Activated CD8-positive, alpha-beta memory T cell treated with anti-CD3 and anti-CD28 coated beads for 36 hours (primary cell): ENCODE results near the gene STT3B. TPM values are rescaled to one million over a fixed set of nuclear protein-coding genes. Genes with fewer than 3 reads are reported as not detected.

Experiments
- CTCF ChIA-PET: fragments of 350-600 bp; sonication (Branson Sonifier 250); formaldehyde crosslinking; loops from one replicate; lab custom pipeline; 2021; ENCODE audit warnings: antibody characterized with exemption; lab: Charles Lee
- POLR2A ChIA-PET: fragments of 350-600 bp; sonication (Branson Sonifier 250); formaldehyde crosslinking; loops from one replicate; lab custom pipeline; 2021; ENCODE audit warnings: antibody characterized with exemption; lab: Charles Lee
- total RNA-seq, 2 experiments: library from RNA; stranded (reverse); gene quantifications; one replicate each; pipeline ENCODE4 v1.2.3, GENCODE V29; 2021

Gene STT3B
- total RNA-seq, 2 experiments from 2014 or later, result 116 to 120 TPM

DNA sequence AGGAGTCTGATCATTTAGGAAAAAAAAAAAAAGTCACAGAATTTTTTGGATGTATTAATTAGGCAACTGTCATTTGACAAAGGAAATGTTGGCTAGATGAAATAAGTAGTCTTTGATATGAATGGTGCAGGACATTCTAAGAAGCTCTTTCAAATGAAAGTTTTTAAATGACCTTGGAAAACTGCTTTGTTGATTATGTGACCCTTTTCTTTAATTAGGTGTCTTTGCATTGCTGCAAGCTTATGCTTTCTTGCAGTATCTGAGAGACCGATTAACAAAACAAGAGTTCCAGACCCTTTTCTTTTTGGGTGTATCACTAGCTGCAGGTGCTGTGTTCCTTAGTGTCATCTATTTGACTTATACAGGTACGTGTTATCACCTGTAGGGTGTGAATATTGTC, 84.0 kb downstream of the STT3B start:
- CTCF ChIA-PET, result no interaction called here
- POLR2A ChIA-PET, result no interaction called here

DNA sequence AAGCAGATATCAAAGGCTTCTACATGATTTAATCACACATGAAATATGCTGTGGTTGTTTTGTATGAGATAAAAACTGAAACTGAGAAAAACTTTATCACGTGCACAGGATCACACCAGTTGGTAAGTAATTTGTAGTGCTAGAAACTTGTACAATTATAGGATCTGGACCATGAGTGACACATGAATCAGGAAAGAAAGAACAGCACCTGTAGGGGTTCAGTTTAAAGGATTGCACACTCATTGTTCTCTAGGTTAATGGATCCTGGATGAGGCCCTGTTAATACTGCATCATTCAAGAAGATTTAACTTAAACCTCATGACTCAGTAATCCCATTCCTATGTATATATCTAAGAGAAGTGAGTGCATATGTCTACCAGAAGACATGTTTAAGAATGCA, 87.9 kb downstream of the STT3B start:
- CTCF ChIA-PET, result no interaction called here
- POLR2A ChIA-PET, result no interaction called here

DNA sequence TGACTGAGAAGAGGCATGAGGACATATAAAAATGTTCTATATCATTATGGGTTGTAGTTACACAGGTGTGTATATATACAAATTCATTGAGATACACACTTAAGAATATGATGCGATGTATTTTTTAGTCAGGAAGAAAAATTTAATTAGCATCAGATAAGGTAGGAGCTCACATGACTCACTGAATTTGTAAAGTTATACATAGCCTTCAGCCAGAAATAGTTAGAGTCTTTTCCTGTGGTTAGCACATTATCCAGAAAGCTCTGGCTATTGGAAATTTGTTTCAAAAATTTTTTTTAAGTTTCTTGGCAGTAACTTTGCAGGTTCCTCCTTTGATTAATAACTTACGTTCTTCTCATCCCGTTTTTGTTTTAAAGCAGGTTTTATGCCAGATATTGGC, 88.6 kb downstream of the STT3B start:
- POLR2A ChIA-PET, result no interaction called here
- CTCF ChIA-PET, result no interaction called here

DNA sequence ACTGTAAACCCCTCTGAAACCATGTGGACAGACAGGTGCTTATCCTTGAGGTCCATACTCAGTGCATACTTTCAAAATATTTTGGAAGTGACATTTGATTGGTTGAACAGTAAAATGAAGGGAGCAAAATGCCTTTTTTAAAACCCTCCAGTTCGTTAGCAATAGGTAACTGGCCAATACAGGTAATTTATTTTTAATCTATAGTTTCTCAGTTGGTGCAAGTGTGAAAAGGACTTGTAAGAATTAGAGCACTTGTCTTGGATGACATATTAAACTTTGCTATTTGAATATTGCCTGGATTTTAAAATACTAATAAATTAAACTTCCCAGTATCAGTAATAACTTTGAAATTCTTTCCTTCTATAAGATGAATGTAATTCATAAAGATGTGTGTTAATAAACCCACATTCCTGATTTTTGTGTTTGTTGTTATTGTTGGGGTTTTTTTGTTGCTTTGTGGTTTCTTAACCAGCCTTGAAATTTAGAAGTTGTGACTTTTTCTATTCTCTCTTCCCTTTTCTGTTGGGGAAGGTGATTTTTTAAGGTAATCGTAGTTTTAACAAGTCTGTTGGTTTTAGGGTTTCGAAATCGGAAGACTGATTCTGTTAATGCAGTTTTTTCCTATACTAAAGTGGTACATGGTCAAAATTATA, 90.0 kb downstream of the STT3B start:
- POLR2A ChIA-PET, result no interaction called here
- CTCF ChIA-PET, result no interaction called here

DNA sequence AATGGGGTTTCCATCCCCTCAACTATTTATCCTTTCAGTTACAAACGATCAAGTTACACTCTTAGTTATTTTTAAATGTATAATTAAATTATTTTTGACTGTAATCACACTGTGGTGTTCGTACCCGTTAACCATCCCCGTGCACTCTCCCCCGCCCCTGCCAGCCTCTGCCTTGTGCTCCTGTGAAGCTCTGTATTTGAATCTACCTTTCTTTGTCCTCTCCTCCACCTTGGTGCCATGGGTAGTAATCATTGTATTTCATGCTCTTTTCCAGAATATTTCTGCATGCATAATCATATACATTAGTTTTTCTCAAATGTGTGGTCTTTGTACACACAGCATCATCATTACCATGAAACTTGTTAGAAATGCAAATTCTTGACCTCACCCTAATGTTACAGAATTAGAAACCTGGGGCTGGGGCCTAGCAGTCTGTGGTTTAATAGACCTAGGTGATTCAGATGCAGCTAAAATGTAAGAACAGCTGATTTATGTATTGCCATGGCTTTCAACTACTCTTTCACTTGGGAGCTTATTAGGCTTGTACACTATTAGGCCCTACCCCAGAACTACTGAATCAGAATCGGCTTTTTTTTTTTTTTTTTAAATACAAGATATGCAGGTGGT, 91.5 kb downstream of the STT3B start:
- ChIA-PET CTCF (no interaction called here), POLR2A (no interaction called here)

DNA sequence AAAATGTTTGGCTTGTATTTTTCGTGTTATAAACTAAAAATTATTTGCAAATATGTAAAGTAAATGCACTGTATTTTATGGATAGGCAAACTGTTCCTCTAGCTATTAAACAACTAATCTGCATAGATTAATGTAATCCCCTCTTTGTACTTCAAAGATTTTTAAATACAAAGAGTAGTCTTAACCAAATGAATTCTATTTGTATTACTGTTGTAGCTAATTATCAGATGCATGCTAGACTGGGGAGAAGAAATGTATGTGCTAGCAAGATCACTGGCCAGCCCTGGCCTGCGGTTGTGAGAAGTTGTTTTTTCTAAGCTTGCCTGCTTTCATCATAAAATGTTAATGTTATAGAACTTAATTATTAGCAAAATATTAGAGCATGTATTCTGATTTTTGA, 92.6 kb downstream of the STT3B start:
- ChIA-PET POLR2A (no interaction called here), CTCF (no interaction called here)

DNA sequence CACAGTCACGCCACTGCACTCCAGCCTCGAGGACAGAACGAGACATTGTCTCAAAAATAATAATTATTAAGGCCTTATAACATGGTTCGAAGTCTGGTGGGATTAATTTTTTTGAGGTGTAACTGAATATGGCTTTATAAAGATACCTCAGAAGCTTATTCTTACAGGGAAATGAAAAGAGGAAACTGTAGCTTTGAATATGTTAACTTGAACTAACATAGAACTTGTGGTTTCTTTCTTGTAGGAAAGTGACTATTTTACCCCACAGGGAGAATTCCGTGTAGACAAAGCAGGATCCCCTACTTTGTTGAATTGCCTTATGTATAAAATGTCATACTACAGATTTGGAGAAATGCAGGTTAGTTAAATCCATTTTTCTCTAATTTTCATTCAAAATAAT, 96.3 kb downstream of the STT3B start:
- POLR2A ChIA-PET, result no interaction called here
- CTCF ChIA-PET, result no interaction called here

DNA sequence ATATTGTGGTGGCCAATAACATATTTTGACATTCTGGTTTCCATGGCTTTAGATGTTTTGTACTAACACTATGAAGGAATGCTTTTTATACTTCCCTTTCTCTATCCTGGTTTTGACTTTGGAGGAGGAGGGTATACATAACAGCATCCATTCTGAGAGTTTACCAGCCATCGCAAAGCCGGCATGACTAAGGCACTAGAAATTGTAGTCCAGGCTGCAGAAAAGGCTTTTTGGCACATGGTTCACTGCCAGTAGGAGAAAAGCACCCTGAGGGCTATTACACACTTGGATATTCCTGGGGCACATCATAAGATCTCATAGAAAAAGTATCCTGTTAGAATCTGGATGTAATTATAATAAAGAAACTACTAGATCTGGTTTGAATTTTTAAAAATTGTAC, 101.8 kb downstream of the STT3B start:
- CTCF ChIA-PET, result no interaction called here
- POLR2A ChIA-PET, result no interaction called here

DNA sequence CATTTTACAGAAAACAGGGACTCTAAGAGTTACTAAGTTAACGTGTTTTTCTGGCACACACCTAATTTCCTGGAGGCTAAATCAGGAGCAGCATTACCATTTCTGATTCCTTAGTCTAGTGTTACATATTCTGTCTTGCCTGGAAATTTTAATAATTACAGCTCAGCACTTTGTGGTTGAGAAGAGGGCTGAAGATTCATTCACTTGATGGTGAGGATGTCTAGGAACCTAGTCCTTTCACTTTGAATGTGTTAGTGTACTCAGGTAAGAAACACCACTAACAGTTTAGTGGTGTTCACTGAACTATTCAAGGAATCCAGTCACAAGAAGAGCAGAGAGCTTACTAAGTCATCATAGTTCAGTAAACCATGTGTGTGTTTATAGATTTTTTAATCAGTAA, 102.8 kb downstream of the STT3B start:
- ChIA-PET POLR2A (no interaction called here), CTCF (no interaction called here)

DNA sequence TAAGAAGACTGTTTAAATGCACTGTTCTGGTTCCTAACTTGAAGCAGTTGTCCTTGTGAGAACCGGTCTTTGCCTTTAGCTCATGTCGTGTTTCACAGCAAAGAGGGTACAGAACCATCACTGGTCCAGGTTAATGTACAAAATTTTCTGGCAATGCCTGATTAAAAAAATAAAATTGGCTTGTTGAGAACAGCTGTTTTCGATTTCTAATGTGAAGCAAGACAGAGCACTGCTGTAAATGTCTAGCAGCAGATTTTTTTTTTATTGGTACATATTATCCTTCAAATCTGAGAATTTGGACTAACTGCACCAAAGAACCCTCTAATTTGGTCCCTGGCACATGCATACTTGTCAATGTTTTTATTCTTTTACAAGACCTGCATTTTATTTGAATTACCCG, 103.3 kb downstream of the STT3B start:
- ChIA-PET POLR2A (no interaction called here), CTCF (no interaction called here)

DNA sequence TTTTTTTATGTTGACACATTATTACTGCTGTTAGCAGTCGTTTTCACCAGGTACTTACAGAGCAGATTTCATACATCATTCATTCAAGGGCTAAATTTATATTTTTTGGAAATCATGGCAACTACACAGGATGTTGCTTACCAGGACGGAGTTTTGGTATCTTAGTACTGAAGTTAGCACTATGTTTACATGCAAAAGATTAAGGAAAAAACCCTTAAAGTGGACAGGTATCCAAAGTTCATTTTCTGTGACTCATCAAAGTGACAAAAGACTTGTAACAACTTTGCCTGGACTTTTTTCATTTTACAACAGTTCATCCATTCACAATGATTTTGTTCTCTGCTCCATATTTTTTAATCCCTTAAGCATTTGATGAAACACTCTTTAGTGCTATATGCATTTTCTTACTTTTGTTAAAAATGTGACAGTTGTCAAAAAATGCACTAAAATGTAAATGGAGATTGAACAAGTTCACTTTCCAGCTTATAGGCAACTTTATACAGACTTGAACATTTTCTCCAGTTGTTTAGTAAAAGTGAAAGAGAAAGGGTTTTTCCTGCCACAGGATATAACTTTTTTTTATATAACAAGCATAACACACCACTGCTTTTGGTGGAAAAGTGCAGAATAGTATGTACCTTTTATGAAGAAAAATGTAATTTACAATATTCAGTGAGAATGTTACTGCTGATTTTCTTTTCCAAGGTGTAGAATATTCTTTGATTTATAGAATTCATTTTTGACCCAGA, 104.1 kb downstream of the STT3B start:
- CTCF ChIA-PET, result no interaction called here
- POLR2A ChIA-PET, result no interaction called here

DNA sequence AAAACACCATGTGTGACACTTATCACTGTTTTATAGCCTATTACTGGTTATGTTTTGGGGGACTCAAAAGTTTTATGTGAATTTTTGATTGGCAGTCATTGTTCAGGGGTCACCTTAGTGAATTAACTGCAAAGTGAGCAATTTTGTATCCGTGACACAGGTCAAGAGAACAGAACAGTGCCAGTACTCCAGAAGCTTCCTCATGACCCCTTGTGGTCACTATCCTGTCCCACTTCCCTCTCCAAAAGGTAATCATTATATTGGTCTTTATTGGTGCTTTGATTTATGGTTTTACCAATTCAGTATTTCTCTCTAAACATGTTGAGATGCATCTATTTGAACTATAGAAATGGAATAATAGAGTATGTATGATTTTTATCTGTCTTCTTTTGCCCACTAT, 107.1 kb downstream of the STT3B start:
- POLR2A ChIA-PET, result no interaction called here
- CTCF ChIA-PET, result no interaction called here

DNA sequence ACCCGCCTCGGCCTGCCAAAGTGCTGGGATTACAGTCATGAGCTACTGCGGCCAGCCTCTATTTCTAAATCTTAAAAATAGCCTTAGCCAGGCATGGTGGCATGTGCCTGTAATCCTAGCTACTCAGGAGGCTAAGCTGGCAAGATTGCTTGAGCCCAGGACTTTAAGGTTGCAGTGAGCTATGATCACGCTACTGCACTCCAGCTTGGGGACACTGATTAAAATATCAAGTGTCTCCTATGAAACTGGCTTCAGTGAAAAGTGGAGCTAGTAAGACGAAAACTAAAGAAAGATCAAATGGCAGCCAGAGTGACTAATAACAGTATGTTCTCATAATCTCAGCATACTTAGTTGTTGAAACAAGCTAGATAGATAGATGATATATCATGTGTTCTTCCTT, 112.5 kb downstream of the STT3B start:
- CTCF ChIA-PET, result no interaction called here
- POLR2A ChIA-PET, result no interaction called here

DNA sequence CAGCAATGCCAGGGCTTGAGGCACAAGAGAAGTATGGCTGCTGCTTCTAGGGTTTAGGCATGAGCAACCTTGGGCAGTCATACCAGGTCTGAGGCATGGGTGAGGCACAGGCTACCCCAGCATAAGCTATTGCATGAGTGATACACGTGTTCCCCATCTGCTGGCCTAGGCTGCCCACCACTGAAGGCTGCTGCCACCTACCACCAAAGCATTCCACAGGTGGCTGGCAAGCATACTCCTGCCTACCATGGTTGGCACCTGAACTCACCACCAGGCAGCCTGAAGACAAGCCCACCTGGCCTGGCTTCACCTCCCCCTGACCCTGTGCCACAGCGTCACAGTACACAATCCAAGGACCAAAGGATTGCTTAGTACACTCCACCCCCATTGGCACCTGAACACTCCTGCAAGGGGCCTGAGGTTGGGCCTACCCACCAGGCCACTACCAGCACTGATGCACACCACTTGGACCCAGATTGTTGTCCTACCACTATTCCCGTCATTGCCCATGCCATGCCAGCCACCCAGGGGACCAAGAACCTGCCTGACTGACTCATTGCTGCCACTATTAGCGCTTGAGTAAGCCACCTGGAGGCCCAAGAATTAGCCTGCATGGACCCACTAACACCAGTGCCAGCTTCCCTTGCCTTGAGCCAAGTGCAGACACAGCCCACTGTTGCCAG, 115.7 kb downstream of the STT3B start:
- ChIA-PET CTCF (no interaction called here), POLR2A (no interaction called here)

DNA sequence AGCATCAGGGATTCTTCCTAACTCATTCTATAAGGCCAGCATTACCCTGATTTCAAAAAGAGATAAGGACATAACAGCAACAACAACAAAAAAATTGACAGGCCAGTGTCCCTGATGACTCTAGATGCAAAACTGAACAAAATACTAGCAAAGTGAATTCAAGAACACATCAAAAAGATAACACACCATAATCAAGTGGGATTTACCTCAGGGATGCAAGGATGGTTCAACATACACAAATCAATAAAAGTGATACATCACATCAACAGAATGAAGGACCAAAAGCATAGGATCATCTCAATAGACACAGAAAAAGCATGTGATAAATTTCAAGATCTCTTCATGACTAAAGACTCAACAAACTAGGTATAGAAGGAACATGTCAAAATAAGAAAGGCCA, 119.6 kb downstream of the STT3B start:
- ChIA-PET POLR2A (no interaction called here), CTCF (no interaction called here)

DNA sequence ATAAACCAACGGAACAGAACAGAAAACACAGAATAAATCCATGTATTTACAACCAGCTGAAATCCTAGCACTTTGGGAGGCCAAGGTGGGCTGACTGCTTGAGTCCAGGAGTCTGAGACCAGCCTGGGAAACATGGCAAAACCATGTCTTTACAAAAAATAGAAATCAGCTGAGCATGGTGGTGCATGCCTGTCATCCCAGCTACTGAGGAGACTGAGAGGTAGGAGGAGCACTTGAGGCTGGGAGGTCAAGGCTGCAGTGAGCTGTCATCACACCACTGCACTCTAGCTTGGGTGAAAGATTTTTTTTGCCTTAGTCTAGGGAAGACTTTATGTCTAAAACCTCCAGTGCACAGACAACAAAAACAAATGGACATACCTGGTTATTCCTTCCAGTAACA, 120.7 kb downstream of the STT3B start:
- CTCF ChIA-PET, result no interaction called here
- POLR2A ChIA-PET, result no interaction called here

DNA sequence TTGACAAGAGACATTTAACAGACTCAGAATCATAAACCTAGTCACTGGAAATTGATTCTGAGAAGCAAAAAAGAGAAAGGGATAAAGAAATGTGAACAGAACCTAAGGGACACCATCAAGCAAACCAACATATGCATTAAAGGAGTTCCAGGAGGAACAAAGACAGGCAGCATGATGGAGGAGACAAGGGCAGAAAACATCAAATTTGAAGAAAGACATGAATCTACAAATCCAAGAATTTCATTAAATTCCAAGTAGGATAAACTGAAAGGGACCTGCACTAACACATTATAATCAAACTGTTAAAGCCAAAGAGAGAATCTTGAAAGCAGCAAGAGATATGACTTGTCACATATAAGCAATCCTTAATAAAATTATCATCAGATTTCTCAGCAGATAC, 122.3 kb downstream of the STT3B start:
- CTCF ChIA-PET, result no interaction called here
- POLR2A ChIA-PET, result no interaction called here

DNA sequence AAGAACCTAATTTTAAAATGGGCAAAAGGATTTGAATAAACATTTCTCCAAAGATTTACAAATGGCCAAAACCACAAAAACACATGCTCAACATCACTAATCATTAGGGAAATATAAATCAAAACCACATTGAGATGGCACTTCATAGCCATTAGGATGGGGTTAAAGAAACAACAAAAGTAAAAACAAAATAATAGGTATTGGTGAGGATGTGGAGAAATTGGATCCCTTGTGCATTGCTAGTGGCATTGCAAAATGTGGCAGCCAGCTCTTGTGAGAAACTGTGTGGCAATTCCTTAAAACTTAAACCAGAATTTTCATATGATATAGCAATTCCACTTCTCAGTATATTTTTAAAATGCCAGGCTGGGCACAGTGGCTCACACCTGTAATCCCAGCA, 126.5 kb downstream of the STT3B start:
- ChIA-PET POLR2A (no interaction called here), CTCF (no interaction called here)

DNA sequence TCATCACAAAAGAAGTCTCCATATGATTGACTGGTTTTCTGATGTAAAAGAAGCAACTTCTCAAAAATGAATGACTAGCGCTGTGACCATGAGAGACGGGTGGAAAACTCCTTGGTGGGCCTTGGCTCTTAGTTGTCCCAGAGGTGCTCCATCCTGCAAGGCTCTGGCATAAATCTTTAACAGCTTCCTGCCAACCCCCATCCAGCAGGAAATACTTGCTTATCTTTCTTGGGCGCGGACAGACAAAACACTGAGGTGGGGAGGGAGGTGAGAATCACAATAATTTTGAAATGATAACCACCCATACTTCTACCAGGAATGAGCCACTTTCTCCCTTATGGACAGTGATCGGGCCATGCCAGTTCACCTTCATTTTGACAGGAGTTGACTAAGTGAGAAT, 128.6 kb downstream of the STT3B start:
- POLR2A ChIA-PET, result no interaction called here
- CTCF ChIA-PET, result no interaction called here

DNA sequence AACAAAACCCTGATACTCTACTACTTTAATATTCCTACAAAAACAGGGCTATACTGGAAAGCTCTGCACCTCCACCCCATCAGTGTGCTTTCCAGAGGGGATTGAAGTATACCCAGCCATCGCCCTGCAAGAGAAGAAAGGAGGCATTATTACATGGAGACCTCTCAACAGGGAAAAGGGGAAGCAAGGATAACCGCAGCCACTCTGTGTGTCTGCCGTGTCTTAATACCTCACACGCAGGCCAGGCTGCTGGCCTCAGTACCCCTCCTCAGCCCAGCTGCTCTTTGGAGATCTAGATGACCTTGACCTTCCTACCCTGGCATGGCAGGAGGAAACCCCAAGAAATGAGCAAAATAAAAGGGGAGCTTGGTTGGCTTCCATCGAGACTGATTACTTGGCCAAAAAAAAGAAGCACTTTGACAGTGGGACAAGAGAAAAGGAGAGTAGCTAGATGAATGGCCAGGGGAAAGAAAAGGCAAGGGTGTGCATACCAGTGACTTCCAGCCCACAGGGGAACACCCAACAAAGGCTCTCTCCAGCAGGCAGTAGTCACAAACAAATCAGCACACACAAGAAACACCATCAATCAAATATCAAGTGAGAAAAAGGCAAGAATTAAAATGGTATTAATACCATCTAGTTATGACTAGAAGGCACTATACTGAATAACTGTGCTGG, 129.4 kb downstream of the STT3B start:
- CTCF ChIA-PET, result no interaction called here
- POLR2A ChIA-PET, result no interaction called here
